GM21619 (cell line): ENCODE data around the gene GOLGA6L10.
"Not testable (repeated sequence)": the region's sequence is repeated elsewhere in the genome, so short reads cannot be mapped to it uniquely, and the experiment has no call there.

Experiments
- ATAC-seq: cut with Tn5 transposase; IDR thresholded peaks from one replicate; pipeline ENCODE4 v1.9.1; 2021; ENCODE audit not compliant: unreplicated experiment

GOLGA6L10 gene

GRCh38 chr15:82349375-82349774 is at the start of gene GOLGA6L10:
TSS of gene GOLGA6L10 (minus strand) at chr15:82349475. CDS start at chr15:82349375, 100 bp downstream.
- ATAC-seq = not testable (repeated sequence)

- ATAC-seq = no peak
These were observed 49.5 kb upstream of the GOLGA6L10 start for GRCh38 chr15:82398785-82399184.

- ATAC-seq = no peak
These were observed 48.5 kb upstream of the GOLGA6L10 start for GRCh38 chr15:82397817-82398216.

GRCh38 chr15:82395788-82396187 is 46.5 kb upstream of the GOLGA6L10 start:
- not testable (repeated sequence) for ATAC-seq

- ATAC-seq = no peak
These were observed 44.4 kb upstream of the GOLGA6L10 start for GRCh38 chr15:82393671-82394070.

- ATAC-seq = not testable (repeated sequence)
These were observed 42.8 kb upstream of the GOLGA6L10 start for GRCh38 chr15:82392077-82392476.

GRCh38 chr15:82390152-82390551 is 40.9 kb upstream of the GOLGA6L10 start:
- ATAC-seq = not testable (repeated sequence)

GRCh38 chr15:82387209-82387608 is 37.9 kb upstream of the GOLGA6L10 start:
- not testable (repeated sequence) for ATAC-seq

- not testable (repeated sequence) for ATAC-seq
These were observed 32.2 kb upstream of the GOLGA6L10 start for GRCh38 chr15:82381330-82381955.

GRCh38 chr15:82379552-82379951 is 30.3 kb upstream of the GOLGA6L10 start:
- not testable (repeated sequence) for ATAC-seq

- not testable (repeated sequence) for ATAC-seq
These were observed 24.4 kb upstream of the GOLGA6L10 start for GRCh38 chr15:82373661-82374060.

GRCh38 chr15:82371656-82372055 is 22.4 kb upstream of the GOLGA6L10 start:
- no peak for ATAC-seq

GRCh38 chr15:82367790-82368189 is 18.5 kb upstream of the GOLGA6L10 start:
- not testable (repeated sequence) for ATAC-seq

GRCh38 chr15:82365692-82366323 is 16.5 kb upstream of the GOLGA6L10 start:
- peak; percentile 99 for ATAC-seq

GRCh38 chr15:82364548-82364947 is 15.3 kb upstream of the GOLGA6L10 start:
- not testable (repeated sequence) for ATAC-seq

- not testable (repeated sequence) for ATAC-seq
These were observed 13.5 kb upstream of the GOLGA6L10 start for GRCh38 chr15:82362790-82363189.

- ATAC-seq = not testable (repeated sequence)
These were observed 11.3 kb upstream of the GOLGA6L10 start for GRCh38 chr15:82360618-82361017.

GRCh38 chr15:82355055-82355454 is 5.8 kb upstream of the GOLGA6L10 start:
- not testable (repeated sequence) for ATAC-seq

GRCh38 chr15:82354546-82354945 is 5.3 kb upstream of the GOLGA6L10 start:
- ATAC-seq = not testable (repeated sequence)

- not testable (repeated sequence) for ATAC-seq
These were observed 1.6 kb downstream of the GOLGA6L10 start for GRCh38 chr15:82347645-82348044.

- ATAC-seq = not testable (repeated sequence)
These were observed 4.1 kb downstream of the GOLGA6L10 start for GRCh38 chr15:82345176-82345575.

GRCh38 chr15:82344421-82344820 is 4.9 kb downstream of the GOLGA6L10 start:
- not testable (repeated sequence) for ATAC-seq
